Duodenal mucosa (tissue), 2 donors: ENCODE data around the gene TXNDC5.

Experiments used
- H3K27ac ChIP-seq: one replicate; pipeline ENCODE4 v1.7.0; 2013; ENCODE audit warnings: low read depth, low read length
- H3K27me3 ChIP-seq, 2 donors: one replicate each; pipeline ENCODE4 v1.7.0; 2013; ENCODE audit warnings: low read length in 2 of 2, control low read depth in 1 of 2; ENCODE audit not compliant: insufficient read depth in 2 of 2, control insufficient read depth in 1 of 2
- H3K36me3 ChIP-seq, 2 donors: one replicate each; pipeline ENCODE4 v1.7.0; 2013; ENCODE audit warnings: low read length in 2 of 2, control low read depth in 1 of 2; ENCODE audit not compliant: insufficient read depth in 2 of 2, control insufficient read depth in 1 of 2
- H3K4me1 ChIP-seq, 2 donors: one replicate each; pipeline ENCODE4 v1.7.0; 2013; ENCODE audit warnings: low read length in 2 of 2, control low read depth in 1 of 2; ENCODE audit not compliant: insufficient read depth in 2 of 2, control insufficient read depth in 1 of 2
- H3K4me3 ChIP-seq, 2 donors: one replicate each; pipeline ENCODE4 v1.7.0; 2013; ENCODE audit warnings: low read length in 2 of 2, low read depth in 1 of 2
- H3K9ac ChIP-seq, 2 donors: one replicate each; pipeline ENCODE4 v1.7.0; 2013; ENCODE audit warnings: low read length in 2 of 2, low read depth in 1 of 2
- H3K9me3 ChIP-seq, 2 donors: one replicate each; pipeline ENCODE4 v1.7.0; 2013; ENCODE audit warnings: low read length in 2 of 2, control low read depth in 1 of 2; ENCODE audit not compliant: control insufficient read depth in 1 of 2

Gene TXNDC5

DNA sequence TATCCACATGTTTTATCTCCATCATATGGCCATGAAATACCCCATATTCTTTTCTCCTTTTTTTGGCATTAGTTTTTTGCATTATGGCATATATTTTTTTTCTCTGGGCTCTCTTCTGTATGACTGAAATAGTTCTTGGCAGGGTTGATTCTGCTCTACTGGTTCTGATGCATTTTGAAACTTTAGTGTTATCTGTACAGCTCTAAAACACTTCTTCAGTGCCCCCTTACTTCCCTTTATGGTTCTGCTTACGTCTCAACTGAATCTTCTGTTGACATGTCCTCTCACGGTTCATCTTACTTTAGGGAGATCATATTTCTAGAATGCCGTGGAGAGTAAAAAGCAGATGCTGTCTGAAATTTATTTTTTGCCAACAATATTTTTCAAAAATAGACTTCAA, 23.2 kb upstream of the TXNDC5 start:
- no peak overlapping the region for H3K9ac ChIP-seq
- no peaks in the 10 kb centered on the region for H3K36me3 ChIP-seq
- H3K27me3 ChIP-seq = no peaks in the 10 kb centered on the region
- no peaks in the 10 kb centered on the region for H3K9me3 ChIP-seq
- no peak overlapping the region for H3K27ac ChIP-seq
- H3K4me1 ChIP-seq = peaks cover 0 to 1% of the 10 kb centered on the region in 2 donors
- H3K4me3 ChIP-seq = no peak overlapping the region

DNA sequence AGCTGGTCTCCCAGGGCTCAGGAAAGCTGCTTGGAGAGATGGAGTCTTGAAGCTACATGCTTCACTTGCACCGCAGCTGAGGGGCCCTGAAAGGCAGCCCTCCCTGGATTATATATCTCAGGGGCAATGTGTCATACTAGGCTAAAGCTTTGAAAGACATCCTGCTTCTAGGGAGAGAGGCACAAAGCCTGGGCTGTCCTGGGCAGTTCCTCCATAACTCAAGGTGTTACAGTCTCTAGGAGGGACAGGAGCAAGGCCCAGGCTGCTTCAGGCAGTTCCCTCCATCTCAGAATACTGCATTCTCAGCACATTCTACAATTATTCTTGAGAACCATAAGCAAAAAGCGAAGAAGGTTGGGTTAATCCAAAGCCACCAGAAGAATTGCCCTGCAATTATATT, 22.0 kb upstream of the TXNDC5 start:
- H3K9me3 ChIP-seq = no peaks in the 10 kb centered on the region
- H3K27ac ChIP-seq = no peak overlapping the region
- H3K4me1 ChIP-seq = no peaks in the 10 kb centered on the region
- no peak overlapping the region for H3K4me3 ChIP-seq
- H3K36me3 ChIP-seq = no peaks in the 10 kb centered on the region
- H3K9ac ChIP-seq = no peak overlapping the region
- H3K27me3 ChIP-seq = no peaks in the 10 kb centered on the region

DNA sequence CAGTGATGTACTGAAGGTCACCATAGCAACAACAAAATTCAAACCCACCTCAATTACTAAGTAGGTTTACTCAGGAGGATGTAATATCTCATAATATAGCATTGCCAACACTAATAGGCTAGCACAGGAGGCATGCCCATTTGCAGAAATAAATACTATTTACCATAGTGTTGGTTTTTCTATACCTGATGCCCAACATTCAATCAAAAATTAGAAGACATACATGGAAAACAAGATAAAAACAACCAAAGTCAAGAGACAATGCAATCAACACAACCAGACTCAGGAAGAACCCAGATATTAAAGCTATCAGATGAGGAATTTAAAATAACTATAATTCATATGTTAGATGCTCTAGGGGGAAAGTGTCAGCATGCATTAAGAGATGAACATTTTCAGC, 14.3 kb upstream of the TXNDC5 start:
- H3K36me3 ChIP-seq = no peaks in the 10 kb centered on the region
- H3K9ac ChIP-seq = no peak overlapping the region
- no peaks in the 10 kb centered on the region for H3K27me3 ChIP-seq
- no peaks in the 10 kb centered on the region for H3K4me1 ChIP-seq
- no peaks in the 10 kb centered on the region for H3K9me3 ChIP-seq
- H3K4me3 ChIP-seq = no peak overlapping the region
- H3K27ac ChIP-seq = no peak overlapping the region

DNA sequence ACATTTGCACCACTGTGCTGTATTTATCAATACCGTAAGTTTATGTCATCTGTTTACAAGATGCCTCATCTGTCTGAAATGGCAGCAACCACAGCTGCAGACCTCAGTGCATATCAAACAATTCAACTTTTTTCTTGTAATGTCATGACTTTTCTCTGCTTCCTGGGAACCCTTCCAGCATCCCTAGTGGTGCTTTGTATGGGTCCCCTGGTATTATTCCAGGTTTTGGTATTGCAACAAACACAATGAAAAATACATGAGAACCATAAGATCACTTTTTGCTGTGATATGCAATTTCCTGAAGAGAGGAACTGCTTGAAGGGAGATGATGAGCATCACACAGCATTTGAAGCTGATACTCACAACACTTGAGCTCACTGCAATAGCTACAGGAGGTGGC, 12.0 kb upstream of the TXNDC5 start:
- no peaks in the 10 kb centered on the region for H3K27me3 ChIP-seq
- H3K27ac ChIP-seq = no peak overlapping the region
- H3K9me3 ChIP-seq = no peaks in the 10 kb centered on the region
- no peak overlapping the region for H3K9ac ChIP-seq
- no peak overlapping the region for H3K4me3 ChIP-seq
- H3K4me1 ChIP-seq = no peaks in the 10 kb centered on the region
- no peaks in the 10 kb centered on the region for H3K36me3 ChIP-seq

DNA sequence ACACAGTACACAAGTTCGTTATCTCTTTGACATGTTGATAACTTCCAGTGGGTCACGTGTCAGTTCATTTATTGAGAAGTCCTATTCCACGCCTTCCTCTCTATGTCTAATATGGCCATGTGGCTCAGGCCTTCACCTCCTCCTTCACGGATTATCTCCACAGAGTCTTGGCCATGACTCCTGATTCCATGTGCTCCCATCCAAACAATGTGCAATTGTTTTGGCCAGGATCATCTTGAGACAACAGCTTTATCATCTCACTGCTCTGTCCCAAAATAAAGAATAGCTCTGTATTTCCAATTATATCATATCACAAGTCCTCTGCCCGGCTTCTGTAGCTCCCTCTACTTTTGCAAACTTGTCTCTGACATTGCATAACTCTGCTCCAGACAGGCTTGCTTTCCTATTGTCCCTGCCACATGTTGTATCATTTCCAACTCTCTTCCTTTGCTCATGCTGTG, 11.1 kb upstream of the TXNDC5 start:
- Histone ChIP-seq H3K4me3 (no peak overlapping the region), H3K27me3 (no peaks in the 10 kb centered on the region), H3K9me3 (no peaks in the 10 kb centered on the region), H3K36me3 (no peaks in the 10 kb centered on the region), H3K9ac (no peak overlapping the region), H3K4me1 (no peaks in the 10 kb centered on the region), H3K27ac (no peak overlapping the region)

DNA sequence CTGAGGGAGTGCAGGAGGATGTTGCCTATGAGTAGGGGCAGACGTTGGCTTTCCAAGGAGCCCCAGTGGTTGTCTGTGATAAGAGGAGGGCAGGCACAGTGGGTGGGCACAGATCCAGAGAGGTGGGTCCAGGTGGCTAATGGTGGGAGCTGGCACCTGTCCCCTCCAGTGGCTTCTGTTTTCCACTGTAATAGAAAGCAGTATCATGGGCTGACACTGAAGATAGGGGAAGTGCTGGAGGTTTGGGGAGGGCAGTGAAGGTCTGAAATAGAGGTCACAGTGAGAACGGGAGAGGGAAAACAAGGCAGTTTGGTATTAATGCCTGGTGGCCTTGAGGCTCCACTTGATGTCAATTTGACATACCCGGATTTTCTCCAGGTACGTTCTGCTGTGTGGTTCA, 10.5 kb upstream of the TXNDC5 start:
- no peaks in the 10 kb centered on the region for H3K4me1 ChIP-seq
- no peak overlapping the region for H3K9ac ChIP-seq
- no peak overlapping the region for H3K27ac ChIP-seq
- H3K36me3 ChIP-seq = no peaks in the 10 kb centered on the region
- no peaks in the 10 kb centered on the region for H3K27me3 ChIP-seq
- no peaks in the 10 kb centered on the region for H3K9me3 ChIP-seq
- no peak overlapping the region for H3K4me3 ChIP-seq

DNA sequence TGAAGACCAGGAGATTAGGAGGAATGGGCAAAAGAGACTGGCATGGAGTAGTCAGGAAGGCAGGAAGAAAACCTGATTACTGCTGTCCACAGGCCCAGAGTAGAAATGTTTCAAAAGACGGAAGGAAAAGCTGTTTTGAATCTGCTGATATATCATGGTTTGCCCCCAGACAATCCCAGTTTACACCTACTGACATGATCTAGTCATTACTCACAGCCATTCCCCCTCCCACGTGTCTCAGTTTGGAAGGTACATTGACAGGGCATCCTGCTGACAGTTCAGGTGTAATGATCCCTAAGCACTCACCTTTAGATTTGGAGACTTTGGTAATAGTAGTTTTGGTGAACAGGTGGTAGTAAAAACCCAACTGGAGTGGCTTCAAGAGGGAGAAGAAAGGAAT, 9.8 kb upstream of the TXNDC5 start:
- Histone ChIP-seq H3K4me1 (no peaks in the 10 kb centered on the region), H3K36me3 (no peaks in the 10 kb centered on the region), H3K27ac (no peak overlapping the region), H3K4me3 (no peak overlapping the region), H3K9me3 (no peaks in the 10 kb centered on the region), H3K9ac (no peak overlapping the region), H3K27me3 (no peaks in the 10 kb centered on the region)

DNA sequence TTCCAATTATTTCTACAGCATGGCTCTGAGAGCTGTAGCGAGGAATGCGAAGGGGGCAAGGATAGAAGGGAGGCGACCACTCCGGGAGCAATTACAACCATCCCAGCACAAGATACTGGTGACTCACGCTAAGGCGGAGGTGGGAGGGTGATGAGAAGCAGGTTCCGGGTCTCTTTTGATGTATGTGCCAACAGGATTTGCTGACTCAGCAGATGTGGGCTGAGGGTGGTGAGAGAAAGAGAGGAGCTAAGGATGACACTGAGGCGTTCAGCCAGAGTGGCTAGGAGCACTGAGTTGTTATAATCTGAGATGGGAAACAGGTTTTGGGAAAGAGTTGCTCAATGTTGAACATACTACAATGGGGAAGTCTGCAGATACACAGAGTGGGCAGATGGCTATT, 9.3 kb upstream of the TXNDC5 start:
- no peaks in the 10 kb centered on the region for H3K9me3 ChIP-seq
- H3K36me3 ChIP-seq = no peaks in the 10 kb centered on the region
- H3K4me3 ChIP-seq = no peak overlapping the region
- H3K27ac ChIP-seq = no peak overlapping the region
- H3K27me3 ChIP-seq = no peaks in the 10 kb centered on the region
- no peak overlapping the region for H3K9ac ChIP-seq
- no peaks in the 10 kb centered on the region for H3K4me1 ChIP-seq

DNA sequence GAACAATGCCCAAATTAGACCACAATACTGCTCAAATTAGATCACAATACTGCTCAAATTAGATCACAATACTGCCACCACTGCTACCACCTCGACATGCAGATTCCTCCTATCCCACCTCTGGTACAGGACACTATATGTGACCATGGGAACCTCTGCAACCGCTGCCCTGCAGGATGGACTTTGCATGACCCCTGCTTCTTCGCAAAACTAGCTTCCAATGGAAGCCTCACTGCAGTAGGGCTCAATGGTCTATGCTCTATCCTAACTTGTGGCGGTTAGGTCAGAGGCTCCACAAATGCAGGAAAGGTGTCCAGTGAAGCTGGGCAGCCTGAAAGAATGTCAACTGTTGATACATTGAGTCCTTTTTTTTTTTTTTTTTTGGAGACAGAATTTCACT, 7.8 kb upstream of the TXNDC5 start:
- Histone ChIP-seq H3K36me3 (no peaks in the 10 kb centered on the region), H3K27ac (no peak overlapping the region), H3K4me1 (no peaks in the 10 kb centered on the region), H3K4me3 (no peak overlapping the region), H3K9ac (no peak overlapping the region), H3K9me3 (no peaks in the 10 kb centered on the region), H3K27me3 (no peaks in the 10 kb centered on the region)

DNA sequence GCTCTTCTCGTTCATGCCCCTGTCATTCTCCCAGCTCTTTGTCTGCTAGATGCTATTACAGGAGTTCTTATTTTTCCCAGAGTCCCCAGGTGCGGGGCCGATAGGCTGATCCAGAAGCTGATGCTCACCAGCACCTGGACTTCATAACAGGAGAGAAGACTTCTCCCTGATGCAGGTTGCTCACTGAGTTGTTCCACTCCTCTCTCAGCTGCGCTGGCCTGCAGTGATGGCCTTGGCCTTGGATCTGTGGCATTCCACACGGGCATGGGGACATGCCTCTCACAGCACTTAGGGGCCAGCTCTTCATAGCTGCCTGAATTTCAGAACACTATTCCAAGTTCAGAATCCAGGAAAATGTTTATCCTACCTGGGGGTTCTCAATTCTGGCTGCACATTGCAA, 7.1 kb upstream of the TXNDC5 start:
- no peak overlapping the region for H3K27ac ChIP-seq
- H3K9me3 ChIP-seq = no peaks in the 10 kb centered on the region
- no peaks in the 10 kb centered on the region for H3K4me1 ChIP-seq
- no peak overlapping the region for H3K9ac ChIP-seq
- no peak overlapping the region for H3K4me3 ChIP-seq
- H3K27me3 ChIP-seq = no peaks in the 10 kb centered on the region
- H3K36me3 ChIP-seq = no peaks in the 10 kb centered on the region

DNA sequence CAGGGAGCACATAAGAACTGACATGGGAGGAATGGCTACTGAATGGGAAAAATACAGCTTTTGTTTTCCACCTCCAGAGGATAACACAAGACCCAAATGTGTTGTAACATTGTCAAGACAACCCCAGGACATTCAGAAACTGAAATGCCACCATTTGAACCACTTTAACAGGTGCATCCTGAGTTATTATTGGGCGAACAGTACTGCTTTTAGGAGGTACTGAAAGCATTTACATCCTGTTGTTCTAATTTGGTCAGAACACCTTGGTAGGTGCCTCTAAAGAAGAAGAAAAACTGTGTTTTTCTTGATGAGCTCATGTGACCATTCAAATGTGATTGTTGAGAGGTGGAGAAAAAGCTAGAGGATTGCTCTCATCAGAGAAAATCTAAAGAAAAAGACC, 6.4 kb upstream of the TXNDC5 start:
- Histone ChIP-seq H3K9me3 (no peaks in the 10 kb centered on the region), H3K4me3 (no peak overlapping the region), H3K36me3 (no peaks in the 10 kb centered on the region), H3K4me1 (no peaks in the 10 kb centered on the region), H3K27ac (no peak overlapping the region), H3K27me3 (no peaks in the 10 kb centered on the region), H3K9ac (no peak overlapping the region)
